ENCODE data around the gene RAB27B. TPM values are rescaled to one million over a fixed set of nuclear protein-coding genes. Genes with fewer than 3 reads are reported as not detected.

RAB27B gene
- total RNA-seq, 1 donor = 14.3 TPM

DNA sequence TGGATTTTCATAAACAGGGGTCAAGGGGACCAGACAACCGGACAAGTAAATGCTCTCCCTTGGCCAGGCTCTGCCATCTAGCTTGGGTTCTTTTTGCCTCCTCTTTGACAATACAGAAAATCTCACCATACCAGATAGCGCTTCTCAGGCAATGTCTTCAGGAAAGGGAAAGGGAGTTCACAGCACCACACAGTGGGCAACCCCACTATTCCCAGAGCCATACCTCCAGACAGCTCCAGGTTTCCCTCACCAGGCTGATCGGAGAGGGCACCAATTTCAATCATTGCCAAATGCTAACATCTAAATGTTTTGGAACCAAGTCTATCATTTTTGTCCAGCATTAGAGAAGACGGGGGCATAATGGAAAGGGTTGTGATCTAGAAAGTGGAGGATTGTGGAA, 102.9 kb downstream of the RAB27B start:
- Histone ChIP-seq H3K4me3 (ENCODE audit: low read length) (no peak overlapping the region), H3K27me3 (ENCODE audit: insufficient read depth, low read length) (no peaks in the 10 kb centered on the region), H3K4me1 (ENCODE audit: insufficient read depth, low read length) (no peaks in the 10 kb centered on the region), H3K9me3 (ENCODE audit: low read depth, low read length) (no peaks in the 10 kb centered on the region)

GRCh38 chr18:54932472-54932871, 104.2 kb downstream of the RAB27B start:
- no peak overlapping the region for H3K4me3 ChIP-seq (ENCODE audit: low read length)
- H3K27me3 ChIP-seq (ENCODE audit: insufficient read depth, low read length) = no peaks in the 10 kb centered on the region
- no peaks in the 10 kb centered on the region for H3K4me1 ChIP-seq (ENCODE audit: insufficient read depth, low read length)
- no peaks in the 10 kb centered on the region for H3K9me3 ChIP-seq (ENCODE audit: low read depth, low read length)

GRCh38 chr18:54938506-54938905, 110.2 kb downstream of the RAB27B start:
- H3K27me3 ChIP-seq (ENCODE audit: insufficient read depth, low read length) = no peaks in the 10 kb centered on the region
- H3K4me3 ChIP-seq (ENCODE audit: low read length) = no peak overlapping the region
- H3K9me3 ChIP-seq (ENCODE audit: low read depth, low read length) = no peaks in the 10 kb centered on the region
- H3K4me1 ChIP-seq (ENCODE audit: insufficient read depth, low read length) = no peaks in the 10 kb centered on the region

DNA sequence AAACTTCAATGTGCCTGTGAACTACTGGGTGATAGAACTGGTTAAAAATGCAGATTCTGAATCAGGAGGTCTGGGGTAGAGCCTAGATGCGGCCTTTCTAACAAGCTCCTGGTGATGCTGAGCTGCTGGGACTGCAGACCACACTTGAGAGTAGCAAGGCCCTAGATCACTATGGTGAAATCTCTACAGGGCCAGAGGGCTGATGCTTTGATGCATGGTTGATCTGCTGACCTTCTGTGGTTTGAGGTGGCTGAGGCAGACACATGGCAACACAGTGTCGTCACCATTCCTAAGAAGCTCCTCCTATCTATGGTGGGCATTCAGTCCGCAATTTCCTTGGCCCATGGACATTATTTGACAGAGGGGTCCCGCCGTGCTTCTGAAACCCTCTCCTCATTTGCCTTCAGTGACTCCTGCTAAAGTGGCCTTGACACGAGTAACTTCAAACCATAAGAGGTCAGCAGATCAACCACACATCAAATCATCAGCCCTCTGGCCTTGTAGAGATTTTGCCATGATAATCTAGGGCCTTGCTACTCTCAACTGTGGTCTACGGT, 111.2 kb downstream of the RAB27B start:
- Histone ChIP-seq H3K4me1 (ENCODE audit: insufficient read depth, low read length) (no peaks in the 10 kb centered on the region), H3K9me3 (ENCODE audit: low read depth, low read length) (no peaks in the 10 kb centered on the region), H3K27me3 (ENCODE audit: insufficient read depth, low read length) (no peaks in the 10 kb centered on the region), H3K4me3 (ENCODE audit: low read length) (no peak overlapping the region)

DNA sequence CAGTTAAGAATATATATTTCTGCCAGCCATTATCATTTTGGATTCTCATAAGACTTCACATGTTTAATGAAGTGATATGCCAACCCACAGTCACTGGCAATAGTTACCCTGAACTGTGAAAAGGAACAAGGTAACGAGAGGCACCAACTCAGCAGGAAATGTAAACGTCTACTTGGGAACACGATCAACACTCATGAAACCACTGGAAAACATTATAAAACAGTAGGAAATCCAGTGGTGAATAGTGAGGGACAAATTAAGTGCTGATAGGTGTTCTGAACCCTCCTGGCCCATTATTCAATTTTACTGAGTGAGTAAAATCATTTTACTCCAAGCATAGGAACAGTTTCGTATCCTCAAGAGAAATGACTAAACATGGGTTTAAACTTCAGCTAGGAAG, 113.9 kb downstream of the RAB27B start:
- no peaks in the 10 kb centered on the region for H3K9me3 ChIP-seq (ENCODE audit: low read depth, low read length)
- no peak overlapping the region for H3K4me3 ChIP-seq (ENCODE audit: low read length)
- peaks cover 5% of the 10 kb centered on the region for H3K4me1 ChIP-seq (ENCODE audit: insufficient read depth, low read length)
- no peaks in the 10 kb centered on the region for H3K27me3 ChIP-seq (ENCODE audit: insufficient read depth, low read length)

DNA sequence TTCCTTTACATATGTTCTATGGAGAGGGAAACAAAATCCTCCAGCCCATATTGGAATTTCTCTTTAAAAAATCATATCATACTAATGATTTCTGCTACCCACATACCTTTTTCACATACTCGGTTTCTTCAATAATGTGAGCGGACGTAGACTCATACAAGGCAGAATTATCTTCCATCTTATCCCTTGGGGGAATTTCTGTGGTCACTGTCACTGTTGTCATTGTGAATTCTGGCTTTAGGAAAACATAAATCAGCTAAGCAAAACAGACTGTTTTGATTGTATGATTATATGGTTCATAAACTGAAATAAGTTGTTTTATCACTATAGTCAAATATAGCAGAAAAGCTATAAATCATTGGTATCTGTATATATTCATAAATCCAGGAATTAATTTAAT, 114.3 kb downstream of the RAB27B start:
- Histone ChIP-seq H3K4me3 (ENCODE audit: low read length) (no peak overlapping the region), H3K27me3 (ENCODE audit: insufficient read depth, low read length) (no peaks in the 10 kb centered on the region), H3K4me1 (ENCODE audit: insufficient read depth, low read length) (peaks cover 5% of the 10 kb centered on the region), H3K9me3 (ENCODE audit: low read depth, low read length) (no peaks in the 10 kb centered on the region)

Other genes starting within 250 kb of the RAB27B start
- not detected for gene DYNAP, start 237.2 kb upstream of the RAB27B start, total RNA-seq
- not detected for gene CCDC68, start 131.0 kb downstream of the RAB27B start, total RNA-seq

Data from mononuclear cell (primary cell).